ENCODE results near the gene ZNF317. TPM values are rescaled to one million over a fixed set of nuclear protein-coding genes. Genes with fewer than 3 reads are reported as not detected.
A peak's percentile ranks its signal among the peaks of the same experiment; 100 is the strongest.

Gene ZNF317
- total RNA-seq, 1 experiment from 2014 or later, result 33.9 TPM

GRCh38 chr19:9116547-9116946, 23.6 kb upstream of the ZNF317 start:
- TF ChIP-seq CTCF (IDR thresholded peaks at IDR 0.05; ENCODE audit: unreplicated experiment), result no peak
- no peak for DNase-seq (ENCODE audit: unreplicated experiment)
- Mint-ChIP-seq H3K4me1 (ENCODE audit: insufficient read depth, unreplicated experiment) (no peaks in the 10 kb centered on the region), H3K27ac (ENCODE audit: low read depth, unreplicated experiment) (no peak overlapping the region), H3K9me3 (ENCODE audit: unreplicated experiment) (peaks cover 8% of the 10 kb centered on the region), H3K36me3 (ENCODE audit: insufficient read depth, unreplicated experiment) (no peaks in the 10 kb centered on the region), H3K27me3 (ENCODE audit: insufficient read depth, unreplicated experiment) (no peaks in the 10 kb centered on the region), H3K4me3 (ENCODE audit: unreplicated experiment) (no peak overlapping the region)
- ChIA-PET POLR2A (no interaction called here), CTCF (interaction anchor here (0.6 kb wide), 2 partner anchors 209 to 530 kb away, joined by 3 to 8 read pairs; no protein-coding TSS in a partner anchor)
- intact Hi-C loops (cut with micrococcal nuclease), result no loop called here
- BruUV-seq (replicated peaks), result no TSS peak

GRCh38 chr19:9126900-9127405, 13.2 kb upstream of the ZNF317 start, which contains the start of gene OR7G3:
TSS of gene OR7G3 (minus strand) at chr19:9126950. CDS start at chr19:9126950, 0 bp downstream.
- Mint-ChIP-seq H3K27me3 (ENCODE audit: insufficient read depth, unreplicated experiment) (no peaks in the 10 kb centered on the region), H3K4me3 (ENCODE audit: unreplicated experiment) (no peak within 1 kb of the TSS), H3K9me3 (ENCODE audit: unreplicated experiment) (peaks cover 30% of the 10 kb centered on the region), H3K36me3 (ENCODE audit: insufficient read depth, unreplicated experiment) (no peaks in the 10 kb centered on the region), H3K4me1 (ENCODE audit: insufficient read depth, unreplicated experiment) (no peaks in the 10 kb centered on the region), H3K27ac (ENCODE audit: low read depth, unreplicated experiment) (no peak within 1 kb of the TSS)
- BruUV-seq (replicated peaks), result no TSS peak
- POLR2A ChIA-PET, result interaction anchor here (0.7 kb wide), 1 partner anchor 905 kb away, joined by 5 read pairs; no protein-coding TSS in a partner anchor
- intact Hi-C loops (cut with micrococcal nuclease), result no loop called here
- CTCF ChIA-PET, result no interaction called here
- DNase-seq (ENCODE audit: unreplicated experiment), result no peak
- no peak for TF ChIP-seq CTCF (IDR thresholded peaks at IDR 0.05; ENCODE audit: unreplicated experiment)

- ChIA-PET POLR2A (no interaction called here), CTCF (no interaction called here)
- no peak overlapping the region for H3K4me3 Mint-ChIP-seq (ENCODE audit: unreplicated experiment)
- peaks cover 24% of the 10 kb centered on the region for H3K9me3 Mint-ChIP-seq (ENCODE audit: unreplicated experiment)
- DNase-seq (ENCODE audit: unreplicated experiment), result peak; percentile 52
- TF ChIP-seq CTCF (IDR thresholded peaks at IDR 0.05; ENCODE audit: unreplicated experiment), result no peak
- BruUV-seq (replicated peaks), result no TSS peak
- H3K27ac Mint-ChIP-seq (ENCODE audit: low read depth, unreplicated experiment), result no peak overlapping the region
- intact Hi-C loops (cut with micrococcal nuclease), result no loop called here
- no peaks in the 10 kb centered on the region for H3K27me3 Mint-ChIP-seq (ENCODE audit: insufficient read depth, unreplicated experiment)
- no peaks in the 10 kb centered on the region for H3K36me3 Mint-ChIP-seq (ENCODE audit: insufficient read depth, unreplicated experiment)
- H3K4me1 Mint-ChIP-seq (ENCODE audit: insufficient read depth, unreplicated experiment), result no peaks in the 10 kb centered on the region
Observed at GRCh38 chr19:9128171-9128570, 12.0 kb upstream of the ZNF317 start.

DNA sequence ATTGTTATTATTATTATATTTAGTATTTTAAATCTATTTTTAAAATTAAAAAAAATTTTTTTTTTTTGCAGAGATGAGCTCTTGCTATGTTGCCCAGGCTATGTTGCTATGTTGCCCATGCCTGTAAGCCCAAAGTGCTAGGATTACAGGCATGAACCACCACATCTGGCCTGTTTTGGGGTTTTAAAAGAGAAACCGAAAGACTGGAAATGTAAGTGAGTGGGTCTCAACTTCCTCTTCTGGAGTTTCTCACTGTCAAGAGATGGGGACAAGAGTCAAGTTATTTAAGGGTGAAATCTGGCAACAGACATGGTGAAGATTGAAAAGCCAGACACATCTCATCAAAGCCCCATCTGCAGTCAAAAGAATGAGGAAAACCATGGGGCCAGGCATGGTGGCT, 9.2 kb upstream of the ZNF317 start:
- intact Hi-C loops (cut with micrococcal nuclease), result loop anchor here (10.0 kb wide), 1 partner anchor 304 kb away; the partner anchor contains the start of gene ZNF266
- Mint-ChIP-seq H3K4me3 (ENCODE audit: unreplicated experiment) (no peak overlapping the region), H3K9me3 (ENCODE audit: unreplicated experiment) (peaks cover 17% of the 10 kb centered on the region), H3K27me3 (ENCODE audit: insufficient read depth, unreplicated experiment) (no peaks in the 10 kb centered on the region), H3K4me1 (ENCODE audit: insufficient read depth, unreplicated experiment) (no peaks in the 10 kb centered on the region), H3K27ac (ENCODE audit: low read depth, unreplicated experiment) (no peak overlapping the region), H3K36me3 (ENCODE audit: insufficient read depth, unreplicated experiment) (no peaks in the 10 kb centered on the region)
- no TSS peak for BruUV-seq (replicated peaks)
- no peak for TF ChIP-seq CTCF (IDR thresholded peaks at IDR 0.05; ENCODE audit: unreplicated experiment)
- ChIA-PET CTCF (interaction anchor here (0.6 to 0.7 kb wide), 2 partner anchors 202 to 665 kb away, joined by 3 read pairs; no protein-coding TSS in a partner anchor), POLR2A (no interaction called here)
- DNase-seq (ENCODE audit: unreplicated experiment), result no peak
